Activated B cell treated with CpG ODN at 0.5 μM for 24 hours (primary cell): ENCODE measurements around the gene OR6J1. TPM values are rescaled to one million over a fixed set of nuclear protein-coding genes. Genes with fewer than 3 reads are reported as not detected.

Experiments
- ATAC-seq: fragments of 200-7000 bp; cut with Tn5 transposase; one replicate; pipeline ENCODE4 v1.10.0; 2021; ENCODE audit warnings: low read depth, mild to moderate bottlenecking, moderate library complexity
- CTCF ChIA-PET: fragments of 350-600 bp; sonication (Branson Sonifier 250); formaldehyde crosslinking; loops from one replicate; lab custom pipeline; 2021; ENCODE audit warnings: antibody characterized with exemption; lab: Charles Lee
- POLR2A ChIA-PET: fragments of 350-600 bp; sonication (Branson Sonifier 250); formaldehyde crosslinking; loops from one replicate; lab custom pipeline; 2021; ENCODE audit warnings: antibody characterized with exemption; lab: Charles Lee
- DNase-seq: peaks from one replicate; pipeline ENCODE4 v3.0.0; 2022
- H3K27ac Mint-ChIP-seq: one replicate; pipeline ENCODE4 v1.8.0; 2020; ENCODE audit warnings: mixed read lengths
- H3K27me3 Mint-ChIP-seq: one replicate; pipeline ENCODE4 v1.8.0; 2021; ENCODE audit warnings: mixed read lengths
- H3K36me3 Mint-ChIP-seq: one replicate; pipeline ENCODE4 v1.8.0; 2021; ENCODE audit warnings: low read depth, mixed read lengths
- H3K4me1 Mint-ChIP-seq: one replicate; pipeline ENCODE4 v1.8.0; 2021; ENCODE audit warnings: mixed read lengths
- H3K4me3 Mint-ChIP-seq: one replicate; pipeline ENCODE4 v1.8.0; 2020; ENCODE audit warnings: mild to moderate bottlenecking, mixed read lengths
- H3K9me3 Mint-ChIP-seq: one replicate; pipeline ENCODE4 v1.8.0; 2020; ENCODE audit warnings: mixed read lengths
- intact Hi-C: fragments of 100-400 bp; cut with micrococcal nuclease; formaldehyde crosslinking; loops from one replicate; pipeline ENCODE4 v1.15.1; 2024
- total RNA-seq: library from RNA; stranded (reverse); gene quantifications from 2 replicates; pipeline ENCODE4 v1.2.3, GENCODE V29; 2022
- TF ChIP-seq, protein P1 (sequence below): fragments of 200-600 bp; IDR thresholded peaks from one replicate; pipeline ENCODE4 v1.8.0; 2022; ENCODE audit warnings: antibody characterized with exemption, mild to moderate bottlenecking

Gene OR6J1
- total RNA-seq, 1 donor from 2014 or later, result not detected

DNA sequence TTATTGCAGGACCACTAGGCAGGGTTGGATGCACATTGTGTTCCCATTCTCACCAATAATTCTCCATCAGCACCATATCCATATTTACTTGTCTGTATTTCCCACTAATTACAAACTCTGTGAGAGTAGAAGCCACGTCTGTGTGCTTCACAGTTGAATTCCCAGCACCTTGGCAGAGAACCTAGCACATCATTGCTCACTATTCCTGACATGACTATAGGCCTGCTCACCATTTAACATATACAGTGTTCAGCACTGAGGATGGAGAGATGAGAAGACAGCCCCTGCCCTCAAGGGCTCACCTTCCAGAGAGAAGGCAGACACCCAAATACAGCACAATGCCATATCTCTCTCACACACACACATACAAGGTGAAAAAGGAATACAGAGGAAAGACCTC, 60.2 kb downstream of the OR6J1 start:
- no peaks in the 10 kb centered on the region for H3K27me3 Mint-ChIP-seq
- H3K36me3 Mint-ChIP-seq, result peaks cover 46% of the 10 kb centered on the region
- CTCF ChIA-PET, result no interaction called here
- H3K27ac Mint-ChIP-seq, result no peak overlapping the region
- H3K4me3 Mint-ChIP-seq, result no peak overlapping the region
- ATAC-seq, result no peak
- DNase-seq, result no peak
- peaks cover 62% of the 10 kb centered on the region for H3K4me1 Mint-ChIP-seq
- TF ChIP-seq, protein P1, sequence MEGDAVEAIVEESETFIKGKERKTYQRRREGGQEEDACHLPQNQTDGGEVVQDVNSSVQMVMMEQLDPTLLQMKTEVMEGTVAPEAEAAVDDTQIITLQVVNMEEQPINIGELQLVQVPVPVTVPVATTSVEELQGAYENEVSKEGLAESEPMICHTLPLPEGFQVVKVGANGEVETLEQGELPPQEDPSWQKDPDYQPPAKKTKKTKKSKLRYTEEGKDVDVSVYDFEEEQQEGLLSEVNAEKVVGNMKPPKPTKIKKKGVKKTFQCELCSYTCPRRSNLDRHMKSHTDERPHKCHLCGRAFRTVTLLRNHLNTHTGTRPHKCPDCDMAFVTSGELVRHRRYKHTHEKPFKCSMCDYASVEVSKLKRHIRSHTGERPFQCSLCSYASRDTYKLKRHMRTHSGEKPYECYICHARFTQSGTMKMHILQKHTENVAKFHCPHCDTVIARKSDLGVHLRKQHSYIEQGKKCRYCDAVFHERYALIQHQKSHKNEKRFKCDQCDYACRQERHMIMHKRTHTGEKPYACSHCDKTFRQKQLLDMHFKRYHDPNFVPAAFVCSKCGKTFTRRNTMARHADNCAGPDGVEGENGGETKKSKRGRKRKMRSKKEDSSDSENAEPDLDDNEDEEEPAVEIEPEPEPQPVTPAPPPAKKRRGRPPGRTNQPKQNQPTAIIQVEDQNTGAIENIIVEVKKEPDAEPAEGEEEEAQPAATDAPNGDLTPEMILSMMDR, result no peak
- no peaks in the 10 kb centered on the region for H3K9me3 Mint-ChIP-seq
- POLR2A ChIA-PET, result interaction anchor here (0.6 kb wide), 1 partner anchor 63 kb away, joined by 6 read pairs; no protein-coding TSS in a partner anchor
- intact Hi-C loops, result loop anchor here (10.0 kb wide), 1 partner anchor 1279 kb away; no protein-coding TSS in a partner anchor

Other genes starting within 250 kb of the OR6J1 start
- gene DAD1, start 55.1 kb downstream of the OR6J1 start, total RNA-seq, result 123 and 139 TPM in 2 replicates
- gene ABHD4, start 46.1 kb downstream of the OR6J1 start, total RNA-seq, result 12.1 and 13.0 TPM in 2 replicates
- gene OXA1L, start 122.3 kb upstream of the OR6J1 start, total RNA-seq, result 174 and 190 TPM in 2 replicates
- gene SLC7A7, start 171.1 kb upstream of the OR6J1 start, total RNA-seq, result 30.8 and 33.7 TPM in 2 replicates
- 142 and 150 TPM in 2 replicates for gene MRPL52, start 185.5 kb upstream of the OR6J1 start, total RNA-seq
- 3.4 and 4.1 TPM in 2 replicates for gene MMP14, start 192.2 kb upstream of the OR6J1 start, total RNA-seq
- 83.2 and 83.3 TPM in 2 replicates for gene LRP10, start 227.4 kb upstream of the OR6J1 start, total RNA-seq
- 0.71 and 1.4 TPM in 2 replicates for gene REM2, start 238.9 kb upstream of the OR6J1 start, total RNA-seq